GM19043 (cell line): ENCODE data around the gene SNAP25.

Source experiments
- ATAC-seq: cut with Tn5 transposase; IDR thresholded peaks from one replicate; pipeline ENCODE4 v1.9.1; 2021; ENCODE audit warnings: low read depth; ENCODE audit not compliant: unreplicated experiment

The SNAP25 gene

GRCh38 chr20:10300582-10301446 lies 82.2 kb downstream of the SNAP25 start:
- ATAC-seq, result no peak

GRCh38 chr20:10303852-10304251 lies 85.2 kb downstream of the SNAP25 start:
- ATAC-seq, result no peak

- no peak for ATAC-seq
Measured at GRCh38 chr20:10304471-10305046, 85.9 kb downstream of the SNAP25 start.

- ATAC-seq, result no peak
Measured at GRCh38 chr20:10306440-10307358, 88.1 kb downstream of the SNAP25 start.

- no peak for ATAC-seq
Measured at GRCh38 chr20:10307359-10307735, 88.7 kb downstream of the SNAP25 start.

- no peak for ATAC-seq
Measured at GRCh38 chr20:10308652-10309051, 90.0 kb downstream of the SNAP25 start.

- no peak for ATAC-seq
Measured at GRCh38 chr20:10309326-10309725, 90.7 kb downstream of the SNAP25 start.

GRCh38 chr20:10312111-10312510 lies 93.5 kb downstream of the SNAP25 start:
- ATAC-seq, result no peak

GRCh38 chr20:10313215-10313614 lies 94.6 kb downstream of the SNAP25 start:
- ATAC-seq, result no peak

GRCh38 chr20:10313701-10314100 lies 95.1 kb downstream of the SNAP25 start:
- no peak for ATAC-seq

GRCh38 chr20:10314198-10314597 lies 95.6 kb downstream of the SNAP25 start:
- no peak for ATAC-seq

GRCh38 chr20:10315138-10315537 lies 96.5 kb downstream of the SNAP25 start:
- ATAC-seq, result no peak

GRCh38 chr20:10316582-10316981 lies 98.0 kb downstream of the SNAP25 start:
- no peak for ATAC-seq

- no peak for ATAC-seq
Measured at GRCh38 chr20:10318291-10319024, 99.8 kb downstream of the SNAP25 start.

GRCh38 chr20:10319855-10320254 lies 101.2 kb downstream of the SNAP25 start:
- ATAC-seq, result no peak

- ATAC-seq, result no peak
Measured at GRCh38 chr20:10321138-10321717, 102.6 kb downstream of the SNAP25 start.

GRCh38 chr20:10322073-10323012 lies 103.7 kb downstream of the SNAP25 start:
- no peak for ATAC-seq

GRCh38 chr20:10323729-10324128 lies 105.1 kb downstream of the SNAP25 start:
- ATAC-seq, result no peak
